ENCODE data around the gene BMP6.

Gene BMP6

GRCh38 chr6:7773322-7773721, 47.4 kb downstream of the BMP6 start:
- Histone ChIP-seq H3K36me3 (ENCODE audit: insufficient read depth, low read length) (no peaks in the 10 kb centered on the region), H3K27ac (ENCODE audit: low read depth, low read length) (no peak overlapping the region), H3K27me3 (ENCODE audit: insufficient read depth, low read length) (no peaks in the 10 kb centered on the region; the same call in 1 of the 2 replicates), H3K4me1 (ENCODE audit: insufficient read depth, low read length) (peaks cover 31% of the 10 kb centered on the region), H3K9me3 (ENCODE audit: insufficient read depth, low read depth, low read length) (no peaks in the 10 kb centered on the region), H3K9ac (ENCODE audit: low read depth, low read length) (no peak overlapping the region), H3K4me3 (ENCODE audit: low read length) (no peak overlapping the region)
- 95% methylated on average over 2 of the region's 3 CpGs for WGBS

GRCh38 chr6:7773914-7774313, 48.0 kb downstream of the BMP6 start:
- H3K4me1 ChIP-seq (ENCODE audit: insufficient read depth, low read length), result peaks cover 28% of the 10 kb centered on the region
- H3K36me3 ChIP-seq (ENCODE audit: insufficient read depth, low read length), result no peaks in the 10 kb centered on the region
- no peaks in the 10 kb centered on the region; the same call in 1 of the 2 replicates for H3K27me3 ChIP-seq (ENCODE audit: insufficient read depth, low read length)
- 94% methylated on average over 7 of the region's 9 CpGs for WGBS
- no peaks in the 10 kb centered on the region for H3K9me3 ChIP-seq (ENCODE audit: insufficient read depth, low read depth, low read length)
- H3K9ac ChIP-seq (ENCODE audit: low read depth, low read length), result no peak overlapping the region
- no peak overlapping the region for H3K27ac ChIP-seq (ENCODE audit: low read depth, low read length)
- H3K4me3 ChIP-seq (ENCODE audit: low read length), result no peak overlapping the region

GRCh38 chr6:7776509-7776908, 50.6 kb downstream of the BMP6 start:
- no peaks in the 10 kb centered on the region for H3K36me3 ChIP-seq (ENCODE audit: insufficient read depth, low read length)
- WGBS, result 100% methylated on average over 2 of the region's 2 CpGs
- no peak overlapping the region for H3K4me3 ChIP-seq (ENCODE audit: low read length)

GRCh38 chr6:7777074-7777473, 51.2 kb downstream of the BMP6 start:
- H3K9ac ChIP-seq (ENCODE audit: low read depth, low read length), result no peak overlapping the region
- no peaks in the 10 kb centered on the region; the same call in 1 of the 2 replicates for H3K27me3 ChIP-seq (ENCODE audit: insufficient read depth, low read length)
- 0 out of 2 replicates have a peak, but pooled peaks cover 1% of the 10 kb centered on the region for H3K4me1 ChIP-seq (ENCODE audit: insufficient read depth, low read length)
- no peaks in the 10 kb centered on the region for H3K9me3 ChIP-seq (ENCODE audit: insufficient read depth, low read depth, low read length)
- WGBS, result 93% methylated on average over 4 of the region's 4 CpGs
- H3K4me3 ChIP-seq (ENCODE audit: low read length), result no peak overlapping the region
- H3K36me3 ChIP-seq (ENCODE audit: insufficient read depth, low read length), result no peaks in the 10 kb centered on the region
- no peak overlapping the region for H3K27ac ChIP-seq (ENCODE audit: low read depth, low read length)

More at GRCh38 chr6:7776509-7776908, 50.6 kb downstream of the BMP6 start:
- H3K9ac ChIP-seq (ENCODE audit: low read depth, low read length), result no peak overlapping the region
- no peak overlapping the region for H3K27ac ChIP-seq (ENCODE audit: low read depth, low read length)
- no peaks in the 10 kb centered on the region for H3K9me3 ChIP-seq (ENCODE audit: insufficient read depth, low read depth, low read length)
- peaks cover 3% of the 10 kb centered on the region; the same call in 1 of the 2 replicates for H3K4me1 ChIP-seq (ENCODE audit: insufficient read depth, low read length)
- no peaks in the 10 kb centered on the region; the same call in 1 of the 2 replicates for H3K27me3 ChIP-seq (ENCODE audit: insufficient read depth, low read length)

GRCh38 chr6:7781240-7781639, 55.3 kb downstream of the BMP6 start:
- Histone ChIP-seq H3K4me3 (ENCODE audit: low read length) (no peak overlapping the region), H3K27me3 (ENCODE audit: insufficient read depth, low read length) (no peaks in the 10 kb centered on the region; the same call in 1 of the 2 replicates), H3K27ac (ENCODE audit: low read depth, low read length) (no peak overlapping the region), H3K9ac (ENCODE audit: low read depth, low read length) (no peak overlapping the region), H3K36me3 (ENCODE audit: insufficient read depth, low read length) (no peaks in the 10 kb centered on the region), H3K9me3 (ENCODE audit: insufficient read depth, low read depth, low read length) (no peaks in the 10 kb centered on the region), H3K4me1 (ENCODE audit: insufficient read depth, low read length) (no peaks in the 10 kb centered on the region)
- 92% methylated on average over 6 of the region's 6 CpGs for WGBS

GRCh38 chr6:7784248-7784647, 58.3 kb downstream of the BMP6 start:
- no peaks in the 10 kb centered on the region for H3K4me1 ChIP-seq (ENCODE audit: insufficient read depth, low read length)
- no peaks in the 10 kb centered on the region for H3K9me3 ChIP-seq (ENCODE audit: insufficient read depth, low read depth, low read length)
- WGBS, result 95% methylated on average over 6 of the region's 6 CpGs
- no peaks in the 10 kb centered on the region for H3K27me3 ChIP-seq (ENCODE audit: insufficient read depth, low read length)
- H3K27ac ChIP-seq (ENCODE audit: low read depth, low read length), result no peak overlapping the region
- no peaks in the 10 kb centered on the region for H3K36me3 ChIP-seq (ENCODE audit: insufficient read depth, low read length)
- no peak overlapping the region for H3K9ac ChIP-seq (ENCODE audit: low read depth, low read length)
- H3K4me3 ChIP-seq (ENCODE audit: low read length), result no peak overlapping the region

- Histone ChIP-seq H3K4me3 (ENCODE audit: low read length) (no peak overlapping the region), H3K27me3 (ENCODE audit: insufficient read depth, low read length) (no peaks in the 10 kb centered on the region)
- 97% methylated on average over 2 of the region's 2 CpGs for WGBS
These were observed 58.8 kb downstream of the BMP6 start for GRCh38 chr6:7784706-7785105.

GRCh38 chr6:7785243-7786035, 59.5 kb downstream of the BMP6 start:
- no peaks in the 10 kb centered on the region for H3K36me3 ChIP-seq (ENCODE audit: insufficient read depth, low read length)
- H3K4me3 ChIP-seq (ENCODE audit: low read length), result no peak overlapping the region
- no peak overlapping the region for H3K27ac ChIP-seq (ENCODE audit: low read depth, low read length)
- 83% methylated on average over 7 of the region's 7 CpGs for WGBS
- no peak overlapping the region for H3K9ac ChIP-seq (ENCODE audit: low read depth, low read length)
- H3K9me3 ChIP-seq (ENCODE audit: insufficient read depth, low read depth, low read length), result no peaks in the 10 kb centered on the region
- no peaks in the 10 kb centered on the region for H3K4me1 ChIP-seq (ENCODE audit: insufficient read depth, low read length)
- no peaks in the 10 kb centered on the region for H3K27me3 ChIP-seq (ENCODE audit: insufficient read depth, low read length)

More at GRCh38 chr6:7784706-7785105, 58.8 kb downstream of the BMP6 start:
- H3K27ac ChIP-seq (ENCODE audit: low read depth, low read length), result no peak overlapping the region
- H3K9me3 ChIP-seq (ENCODE audit: insufficient read depth, low read depth, low read length), result no peaks in the 10 kb centered on the region
- no peak overlapping the region for H3K9ac ChIP-seq (ENCODE audit: low read depth, low read length)
- H3K4me1 ChIP-seq (ENCODE audit: insufficient read depth, low read length), result no peaks in the 10 kb centered on the region
- H3K36me3 ChIP-seq (ENCODE audit: insufficient read depth, low read length), result no peaks in the 10 kb centered on the region

GRCh38 chr6:7786214-7786661, 60.3 kb downstream of the BMP6 start:
- 93% methylated on average over 2 of the region's 3 CpGs for WGBS
- Histone ChIP-seq H3K9ac (ENCODE audit: low read depth, low read length) (no peak overlapping the region), H3K9me3 (ENCODE audit: insufficient read depth, low read depth, low read length) (no peaks in the 10 kb centered on the region), H3K4me3 (ENCODE audit: low read length) (no peak overlapping the region), H3K4me1 (ENCODE audit: insufficient read depth, low read length) (no peaks in the 10 kb centered on the region), H3K27ac (ENCODE audit: low read depth, low read length) (no peak overlapping the region), H3K36me3 (ENCODE audit: insufficient read depth, low read length) (no peaks in the 10 kb centered on the region), H3K27me3 (ENCODE audit: insufficient read depth, low read length) (no peaks in the 10 kb centered on the region)

- no peaks in the 10 kb centered on the region for H3K27me3 ChIP-seq (ENCODE audit: insufficient read depth, low read length)
- H3K9me3 ChIP-seq (ENCODE audit: insufficient read depth, low read depth, low read length), result no peaks in the 10 kb centered on the region
- H3K36me3 ChIP-seq (ENCODE audit: insufficient read depth, low read length), result no peaks in the 10 kb centered on the region
- no peak overlapping the region for H3K27ac ChIP-seq (ENCODE audit: low read depth, low read length)
- no peak overlapping the region for H3K4me3 ChIP-seq (ENCODE audit: low read length)
- no peak overlapping the region for H3K9ac ChIP-seq (ENCODE audit: low read depth, low read length)
- H3K4me1 ChIP-seq (ENCODE audit: insufficient read depth, low read length), result no peaks in the 10 kb centered on the region
- WGBS, result 94% methylated on average over 4 of the region's 5 CpGs
These were observed 61.3 kb downstream of the BMP6 start for GRCh38 chr6:7787137-7787608.

- Histone ChIP-seq H3K36me3 (ENCODE audit: insufficient read depth, low read length) (no peaks in the 10 kb centered on the region), H3K9me3 (ENCODE audit: insufficient read depth, low read depth, low read length) (no peaks in the 10 kb centered on the region), H3K27me3 (ENCODE audit: insufficient read depth, low read length) (no peaks in the 10 kb centered on the region), H3K4me1 (ENCODE audit: insufficient read depth, low read length) (no peaks in the 10 kb centered on the region), H3K27ac (ENCODE audit: low read depth, low read length) (no peak overlapping the region), H3K9ac (ENCODE audit: low read depth, low read length) (no peak overlapping the region), H3K4me3 (ENCODE audit: low read length) (no peak overlapping the region)
- WGBS, result no CpG with 5 or more reads among the region's 2 CpGs
These were observed 61.8 kb downstream of the BMP6 start for GRCh38 chr6:7787731-7788130.

All from HUES64 (cell line).